HG03520 (cell line): ENCODE results near the gene ARNT2.

Experiments used
- ATAC-seq: cut with Tn5 transposase; IDR thresholded peaks from one replicate; pipeline ENCODE4 v1.9.1; 2021; ENCODE audit warnings: mild to moderate bottlenecking, moderate library complexity; ENCODE audit not compliant: unreplicated experiment

The ARNT2 gene

DNA sequence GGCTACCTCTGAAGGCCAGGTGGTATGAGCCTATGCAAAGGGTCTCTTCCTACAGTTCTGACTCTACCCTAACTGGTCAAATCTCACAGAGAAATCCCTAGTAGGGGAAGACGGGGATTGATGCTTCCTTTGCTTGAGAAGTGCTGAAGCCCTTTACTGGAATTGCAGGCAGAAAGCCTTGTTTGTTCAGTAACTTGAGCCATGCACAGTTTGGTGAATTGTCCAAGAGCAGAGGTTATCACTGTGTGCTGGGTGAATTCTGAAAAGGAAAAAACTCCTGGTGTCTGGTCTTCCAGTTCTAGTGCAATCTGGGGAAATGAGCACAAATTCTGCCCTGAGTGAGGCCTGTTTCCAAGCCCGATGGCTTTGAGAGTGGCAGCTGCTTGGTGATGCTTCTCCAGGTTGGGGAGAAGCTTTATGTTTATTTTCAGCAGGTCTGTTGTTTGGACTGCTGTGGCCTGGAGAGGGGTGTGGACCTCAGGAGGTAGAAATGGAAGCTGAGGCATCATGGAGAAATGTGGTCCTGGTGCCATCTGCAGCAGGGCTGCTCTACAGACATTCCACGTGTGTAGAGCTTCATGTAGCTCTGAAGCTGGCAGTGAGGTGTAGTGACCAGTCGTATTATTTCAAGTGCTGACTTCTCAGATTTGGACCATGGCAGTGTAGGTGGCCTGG lies 60.9 kb downstream of the ARNT2 start:
- ATAC-seq, result no peak

DNA sequence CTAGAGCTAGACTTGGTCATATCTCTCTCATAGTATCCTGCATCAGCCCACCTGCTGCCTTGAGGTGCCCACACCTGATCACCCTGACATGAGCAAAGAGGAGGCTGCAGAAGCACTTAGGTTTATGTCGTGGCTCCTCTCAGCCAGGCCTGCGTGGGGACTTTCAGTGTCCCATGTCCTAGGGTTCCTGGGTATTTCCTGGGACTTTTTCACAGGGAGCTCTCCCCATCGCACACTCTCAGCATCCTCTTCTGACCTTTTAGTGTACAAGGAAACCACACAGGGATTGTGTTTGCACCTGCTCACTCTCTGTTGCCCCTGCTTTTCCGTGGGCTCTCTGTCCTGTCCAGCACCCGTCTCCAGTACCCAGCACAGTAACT lies 61.4 kb downstream of the ARNT2 start:
- ATAC-seq, result no peak

DNA sequence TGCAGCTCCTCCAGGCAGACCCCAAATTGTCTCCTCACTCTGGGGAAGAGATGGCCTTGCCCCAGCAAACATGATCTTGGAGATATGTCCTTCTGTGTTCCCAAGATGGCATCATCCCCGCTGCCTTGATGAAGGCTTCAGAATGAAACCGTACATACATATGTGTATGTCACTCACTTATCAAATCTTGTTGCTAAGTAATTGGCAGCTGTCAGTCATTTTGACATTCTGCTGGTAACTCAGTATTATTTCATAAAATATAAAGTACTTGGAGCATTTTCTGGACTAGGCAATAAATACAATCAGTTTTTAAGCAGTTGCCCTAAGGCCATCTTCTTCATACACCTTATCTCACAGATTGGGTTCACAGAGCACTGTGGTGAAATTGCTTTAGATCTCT lies 62.4 kb downstream of the ARNT2 start:
- ATAC-seq, result no peak

DNA sequence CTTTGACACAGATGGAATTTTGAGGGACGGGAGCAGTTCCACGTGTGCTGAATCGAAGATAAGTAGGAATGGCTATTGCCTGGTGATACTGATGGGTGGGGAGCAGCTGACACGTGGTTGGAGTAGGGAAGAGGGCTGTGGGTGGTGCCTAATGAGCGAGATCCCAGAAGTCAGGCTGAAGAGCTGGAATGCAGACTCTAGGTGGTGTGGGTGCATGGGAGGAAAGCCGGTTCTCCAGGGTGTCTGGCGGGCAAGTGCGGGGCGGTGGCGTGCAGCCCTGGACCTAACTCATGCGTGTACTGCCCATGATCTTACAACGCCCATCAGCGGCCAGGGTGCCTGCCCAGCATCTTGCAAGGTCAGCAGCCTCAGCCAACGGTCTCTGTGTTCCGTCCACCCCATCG lies 63.1 kb downstream of the ARNT2 start:
- no peak for ATAC-seq

DNA sequence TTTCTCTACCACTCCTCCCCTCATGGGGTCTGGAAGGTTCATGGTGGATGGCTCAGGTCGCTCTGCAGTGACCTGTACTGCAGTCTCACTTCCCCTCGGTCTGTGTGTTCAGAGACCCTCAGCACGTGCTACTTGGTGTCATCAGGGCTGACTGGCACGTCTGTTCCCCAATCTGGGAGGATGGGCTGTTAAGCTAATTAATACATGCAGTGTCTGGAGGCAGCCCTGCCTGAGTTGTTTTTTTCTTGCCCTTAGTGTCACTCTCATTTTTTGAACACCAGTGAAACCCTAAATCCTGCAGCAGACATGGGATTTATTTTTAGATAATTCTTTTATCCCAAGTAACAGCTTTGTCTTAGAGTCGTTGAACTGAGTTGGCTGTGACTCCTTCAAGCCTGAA lies 64.6 kb downstream of the ARNT2 start:
- ATAC-seq, result no peak

DNA sequence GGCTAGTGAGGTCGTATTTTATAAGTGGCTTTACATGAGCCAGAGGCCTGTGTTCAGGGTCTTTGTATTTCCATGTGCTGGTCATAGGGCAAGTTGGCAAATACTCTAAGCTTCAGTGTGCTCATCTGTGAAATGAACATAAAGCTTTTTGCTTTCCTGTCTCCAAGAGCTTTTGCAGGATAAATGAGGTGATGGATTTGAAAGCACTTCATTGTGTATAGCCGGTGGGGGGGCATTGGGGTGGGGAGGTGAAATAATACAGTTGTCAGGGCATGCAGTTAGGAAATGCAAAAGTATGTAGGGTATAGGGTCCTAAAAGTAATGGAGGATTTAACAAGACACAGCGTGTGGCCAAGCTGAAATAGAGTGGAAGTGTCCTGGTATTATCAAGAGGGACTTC lies 67.7 kb downstream of the ARNT2 start:
- ATAC-seq, result no peak

DNA sequence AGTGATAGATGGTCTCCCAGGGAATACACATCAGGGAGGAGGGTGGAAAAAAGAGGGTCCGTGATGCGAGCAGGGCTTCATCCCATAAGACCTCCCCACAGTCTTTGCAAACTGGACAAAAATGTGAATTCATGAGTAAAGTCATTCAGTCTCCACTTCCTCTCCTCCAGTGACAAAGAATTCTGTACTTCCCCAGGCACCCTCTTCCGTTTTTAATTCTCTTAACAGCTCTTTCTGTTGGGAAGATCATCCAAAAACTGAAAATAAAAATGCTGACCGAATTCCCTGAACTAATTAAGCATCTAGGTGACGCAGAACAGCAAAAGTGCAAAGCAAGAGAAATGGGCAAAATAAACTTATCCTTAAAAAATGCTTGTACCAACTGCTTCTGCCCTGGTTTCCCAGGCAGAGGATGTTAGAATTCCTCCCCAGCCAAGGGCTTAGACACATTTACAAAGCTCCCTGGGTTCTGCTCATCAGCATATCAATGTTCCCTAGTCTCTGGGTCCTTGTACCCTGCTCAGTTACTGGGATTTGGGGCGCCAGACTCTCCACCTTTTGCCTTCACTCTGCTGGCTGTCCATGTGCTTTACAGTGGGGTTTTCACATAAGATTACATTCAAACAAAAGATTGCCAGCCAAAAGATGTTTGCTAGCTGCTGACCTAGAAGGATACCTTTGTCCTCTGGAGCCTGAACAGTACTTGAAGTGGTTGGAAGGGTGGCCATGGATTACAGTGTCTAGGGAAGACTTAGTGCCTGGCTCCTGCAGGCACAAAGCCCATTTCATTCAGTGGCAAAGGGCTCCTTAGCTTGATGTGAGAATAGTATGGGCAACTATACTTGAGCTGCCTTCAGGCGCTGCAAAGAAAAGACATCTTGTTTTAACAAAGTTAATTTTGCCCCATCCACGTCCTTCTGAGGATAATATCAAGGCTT lies 69.4 kb downstream of the ARNT2 start:
- ATAC-seq, result no peak

DNA sequence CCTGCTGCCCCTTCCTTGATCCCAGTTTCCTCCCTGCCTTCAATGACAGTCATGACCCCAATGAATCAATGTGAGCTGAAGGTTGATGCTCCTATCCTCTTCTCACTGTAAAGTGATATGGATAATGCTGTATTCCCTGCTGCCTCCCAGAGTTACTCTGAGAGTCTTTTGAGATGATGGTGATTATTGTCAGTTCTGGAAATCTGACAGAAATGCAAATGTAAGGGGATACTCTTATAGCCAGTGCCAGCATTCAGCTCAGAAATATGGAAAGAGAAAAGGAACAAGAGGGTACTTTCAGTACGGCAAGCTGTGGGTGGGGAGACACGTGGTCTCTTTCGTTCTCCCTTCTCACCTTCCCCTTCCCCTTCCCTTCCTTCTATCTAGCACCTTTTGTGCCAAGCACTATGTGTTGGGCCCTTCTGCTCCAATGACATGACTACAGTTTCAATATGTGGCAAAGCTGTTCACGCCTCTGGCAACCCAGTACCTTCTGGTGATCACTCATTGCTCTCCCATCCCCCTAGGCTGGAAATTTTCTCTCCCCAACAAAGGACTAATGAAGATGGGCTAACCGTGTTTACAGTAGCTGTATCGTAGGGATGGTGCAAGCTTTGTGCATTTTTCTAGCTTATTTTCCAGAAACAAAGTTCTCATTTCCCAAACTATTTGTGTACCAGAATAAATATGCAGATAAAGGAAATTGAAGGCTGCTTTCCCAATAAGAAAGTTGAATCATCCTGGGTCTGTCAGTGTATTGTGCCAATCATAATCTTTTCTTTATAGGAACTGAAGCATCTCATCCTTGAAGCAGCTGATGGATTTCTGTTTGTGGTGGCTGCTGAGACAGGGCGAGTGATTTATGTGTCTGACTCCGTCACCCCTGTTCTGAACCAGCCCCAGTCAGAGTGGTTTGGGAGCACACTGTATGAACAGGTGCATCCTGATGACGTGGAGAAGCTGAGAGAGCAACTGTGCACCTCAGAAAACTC lies 70.3 kb downstream of the ARNT2 start:
- ATAC-seq, result no peak

DNA sequence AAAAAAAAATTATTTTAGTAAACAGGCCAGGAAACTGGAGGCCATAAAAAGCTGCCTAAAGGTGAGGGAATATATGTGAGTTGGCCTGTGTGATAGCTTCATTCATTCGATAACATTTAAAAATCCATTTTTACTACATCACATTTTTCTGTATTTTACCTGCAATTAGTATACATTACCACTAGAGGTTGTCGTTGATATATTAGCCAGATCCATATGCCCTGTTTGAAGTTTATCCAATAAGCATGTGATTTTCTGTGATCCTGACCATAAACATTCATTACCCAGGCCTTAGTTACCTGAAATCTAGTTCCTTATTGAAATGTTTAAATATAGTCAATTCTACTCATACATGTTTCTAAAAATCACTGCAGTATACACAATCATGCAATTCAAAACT lies 71.4 kb downstream of the ARNT2 start:
- ATAC-seq, result no peak

DNA sequence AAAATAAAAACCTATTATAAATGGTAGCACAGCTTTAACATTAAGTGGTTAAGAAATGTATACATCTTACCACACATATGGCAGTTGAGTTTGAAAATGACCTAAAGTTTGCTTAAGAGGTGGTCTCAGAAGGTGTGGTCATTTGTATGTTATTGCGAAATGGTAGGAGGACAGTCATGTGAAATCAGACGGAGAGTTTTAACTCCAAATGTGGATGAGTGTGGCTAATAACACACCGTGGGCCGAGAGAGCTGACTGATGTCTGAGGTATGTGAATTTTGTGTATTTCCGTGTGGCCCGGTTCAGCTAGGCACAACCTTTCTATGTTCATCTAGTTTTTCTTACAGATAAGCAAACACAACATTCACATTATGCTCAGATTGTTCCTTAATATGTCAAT lies 71.9 kb downstream of the ARNT2 start:
- ATAC-seq, result no peak

DNA sequence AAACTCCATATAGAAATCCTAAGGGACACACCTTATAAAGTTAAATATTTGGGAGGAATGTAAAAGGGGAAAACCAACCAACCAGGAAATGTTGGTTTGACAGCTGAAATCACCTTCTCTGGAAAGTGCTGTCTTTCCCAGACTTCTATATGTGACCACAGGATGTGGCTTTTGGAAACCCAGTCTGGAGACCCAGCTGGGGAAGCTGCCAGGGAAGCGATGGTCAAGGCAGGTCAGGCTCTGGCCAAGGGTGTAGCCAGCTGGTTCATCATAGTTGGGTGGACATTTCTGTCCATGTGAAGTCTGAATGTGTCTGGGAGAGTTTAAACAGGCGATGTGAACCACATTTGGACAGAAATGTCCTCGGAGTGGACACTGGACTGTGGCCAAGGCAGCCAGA lies 73.9 kb downstream of the ARNT2 start:
- no peak for ATAC-seq

DNA sequence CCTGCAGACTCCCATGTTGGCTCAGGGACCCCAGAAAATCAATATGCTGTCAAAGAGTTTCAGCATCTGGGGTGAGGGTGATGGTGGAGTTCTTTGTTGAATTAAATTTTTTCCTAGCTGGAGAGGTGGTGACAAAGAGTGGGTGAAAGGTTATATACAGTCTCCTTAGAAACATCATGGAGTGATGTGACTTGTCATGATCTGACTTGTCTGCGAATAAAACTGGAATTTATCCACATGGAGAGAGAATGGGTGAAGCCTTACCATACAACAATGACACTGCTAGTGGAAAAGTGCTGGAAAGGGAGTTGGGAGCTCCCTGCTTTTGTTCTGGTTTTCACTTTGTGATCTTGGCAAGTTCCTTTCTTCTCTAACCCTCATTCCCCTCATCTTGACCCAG lies 75.0 kb downstream of the ARNT2 start:
- no peak for ATAC-seq

DNA sequence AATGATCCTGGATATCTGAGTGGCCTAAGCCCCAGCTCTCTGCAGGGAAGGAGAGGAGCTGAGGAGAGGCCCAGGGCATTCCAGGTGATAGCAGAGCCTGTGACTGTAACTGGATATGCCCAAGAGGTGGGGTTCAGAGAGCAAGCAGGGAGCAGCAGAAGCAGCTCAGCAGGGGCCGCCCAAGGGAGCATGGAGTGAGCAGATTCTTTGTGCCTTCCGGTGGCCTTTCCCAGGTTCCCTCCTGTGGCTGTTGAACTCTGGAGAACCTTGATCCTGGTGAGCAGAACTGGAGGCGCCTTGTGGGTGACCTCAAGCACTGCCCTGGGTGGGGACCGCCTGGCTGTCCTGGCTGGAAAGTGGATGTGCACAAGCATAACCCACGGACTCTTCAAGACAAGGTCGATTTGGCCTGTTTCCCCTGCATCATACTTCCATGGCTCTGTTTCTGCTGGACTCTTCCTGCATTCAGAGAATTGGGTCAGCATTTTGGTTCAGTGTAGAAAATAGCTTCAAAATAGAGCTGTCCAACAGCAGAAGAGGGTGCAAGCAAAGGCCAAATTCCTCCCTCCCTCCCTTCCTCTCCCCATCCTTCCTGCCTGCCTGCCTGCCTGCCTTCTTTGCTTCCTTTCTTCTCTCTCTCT lies 76.1 kb downstream of the ARNT2 start:
- ATAC-seq, result no peak

DNA sequence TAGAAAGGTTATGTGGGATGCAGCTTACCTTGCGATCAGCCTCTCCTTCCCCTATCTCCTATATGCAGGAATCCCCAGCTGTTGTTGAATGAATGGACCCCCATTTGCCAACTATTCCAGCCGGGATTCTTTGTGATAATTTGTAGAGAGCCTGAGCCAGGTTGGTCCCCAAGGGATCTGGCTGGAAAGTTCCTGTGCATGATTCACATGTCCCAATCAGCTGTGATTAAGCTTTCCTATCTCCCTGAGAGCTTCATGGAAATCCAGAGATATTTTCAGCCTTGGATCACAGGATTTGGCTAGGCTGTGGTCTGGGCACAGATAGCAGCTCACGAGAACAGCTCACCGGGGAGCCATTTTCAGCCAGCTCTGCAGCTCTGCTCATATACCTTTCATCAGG lies 76.7 kb downstream of the ARNT2 start:
- no peak for ATAC-seq

DNA sequence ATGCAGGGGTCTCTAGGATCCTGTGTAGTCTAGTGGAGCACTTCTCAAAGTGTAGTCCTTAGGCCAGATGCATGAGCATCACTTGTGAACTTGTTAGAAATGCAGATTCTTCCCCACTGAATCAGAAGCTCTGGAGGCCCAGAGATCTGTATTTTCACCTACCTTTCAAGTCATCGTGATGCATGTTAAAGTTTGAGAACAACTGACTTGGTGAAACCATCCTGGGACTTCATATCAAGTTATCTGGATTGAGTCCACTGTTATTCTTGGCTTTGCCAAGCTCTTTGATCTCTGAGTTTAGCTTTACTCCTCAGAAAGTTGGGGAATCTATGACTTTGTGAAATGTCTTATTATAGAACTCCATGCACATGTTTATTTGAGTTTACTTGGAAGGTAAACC lies 78.5 kb downstream of the ARNT2 start:
- ATAC-seq, result no peak

DNA sequence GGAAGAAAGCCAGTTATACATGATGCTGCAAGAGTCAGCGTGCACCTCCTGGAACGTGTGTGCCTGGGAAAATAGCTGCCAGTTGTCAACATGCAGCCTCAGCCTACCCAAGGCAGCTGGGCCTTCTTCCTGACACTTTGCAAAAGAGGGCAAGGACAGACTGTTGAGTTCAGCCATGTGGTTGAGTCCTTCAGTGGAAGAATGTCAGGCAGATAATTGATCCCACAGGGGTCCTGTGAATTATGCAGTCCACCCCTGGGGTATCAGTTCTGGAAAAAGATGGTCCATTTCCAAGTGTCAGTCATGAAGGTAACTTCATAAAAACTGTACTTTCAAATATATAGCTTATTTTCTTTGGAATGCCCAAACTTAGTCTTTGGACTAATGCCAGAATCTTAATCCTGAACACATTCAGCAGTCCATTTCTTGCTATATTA lies 79.6 kb downstream of the ARNT2 start:
- ATAC-seq, result no peak

DNA sequence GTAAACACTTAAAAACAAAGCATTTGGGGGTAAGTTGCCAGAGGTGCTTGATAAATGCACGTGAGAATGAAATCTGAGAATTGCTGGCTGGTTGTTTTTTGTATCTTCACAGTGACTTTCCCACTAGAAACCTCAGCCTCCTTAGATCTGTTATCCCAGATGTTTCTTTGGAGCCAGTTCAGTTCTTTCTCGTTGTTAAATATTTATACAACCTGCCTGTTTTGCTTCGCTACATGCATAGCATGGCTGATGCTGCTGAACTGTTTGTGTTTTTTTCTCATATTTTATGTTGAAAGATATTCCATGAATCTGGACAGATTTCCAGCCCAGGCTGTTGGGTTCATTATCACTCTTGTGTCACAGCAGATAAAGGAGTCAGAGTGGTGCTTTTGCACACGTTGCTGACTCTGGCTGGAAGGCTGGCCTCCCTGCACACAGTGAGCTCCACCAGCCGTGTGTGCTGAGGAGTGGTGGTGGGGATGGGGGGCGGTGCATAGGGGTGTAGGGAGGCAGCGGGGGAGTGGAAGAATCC lies 80.2 kb downstream of the ARNT2 start:
- no peak for ATAC-seq

DNA sequence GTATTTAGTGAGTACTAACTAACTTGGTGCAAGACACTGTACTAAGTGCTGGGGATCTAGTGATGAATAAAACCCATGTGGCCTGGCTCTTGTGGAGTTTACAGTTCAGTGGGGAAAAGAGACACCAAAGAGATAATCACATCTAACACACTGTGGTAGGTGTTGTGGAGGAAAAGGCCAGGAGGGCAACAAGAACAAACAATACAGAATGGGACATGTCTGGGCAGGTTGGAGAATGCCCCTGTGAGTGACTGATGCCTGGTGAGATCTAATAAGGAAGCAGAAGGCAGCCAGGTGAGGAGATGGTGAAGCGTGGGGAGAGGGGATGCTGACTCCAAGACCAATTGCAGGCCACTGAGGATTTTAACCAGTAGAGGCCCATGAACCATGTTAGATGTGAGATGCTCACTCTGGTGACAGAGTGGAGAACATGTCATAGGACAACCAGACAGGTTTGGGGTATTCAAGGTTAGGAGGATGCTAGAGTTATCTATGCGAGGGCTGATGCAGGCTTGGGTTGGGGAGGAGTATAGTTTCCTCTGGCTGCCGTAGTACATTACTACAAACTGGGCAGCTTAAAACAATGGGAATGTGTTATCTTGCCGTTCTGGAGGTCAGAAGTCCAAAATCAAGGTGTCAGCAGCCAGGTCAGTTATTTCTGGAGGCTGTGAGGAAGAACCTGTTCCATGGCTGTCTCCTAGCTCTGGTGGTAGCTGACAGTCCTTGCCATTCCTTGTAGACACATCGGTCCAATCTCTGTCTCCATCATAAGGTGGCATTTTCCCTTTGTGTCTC lies 81.4 kb downstream of the ARNT2 start:
- ATAC-seq, result no peak

DNA sequence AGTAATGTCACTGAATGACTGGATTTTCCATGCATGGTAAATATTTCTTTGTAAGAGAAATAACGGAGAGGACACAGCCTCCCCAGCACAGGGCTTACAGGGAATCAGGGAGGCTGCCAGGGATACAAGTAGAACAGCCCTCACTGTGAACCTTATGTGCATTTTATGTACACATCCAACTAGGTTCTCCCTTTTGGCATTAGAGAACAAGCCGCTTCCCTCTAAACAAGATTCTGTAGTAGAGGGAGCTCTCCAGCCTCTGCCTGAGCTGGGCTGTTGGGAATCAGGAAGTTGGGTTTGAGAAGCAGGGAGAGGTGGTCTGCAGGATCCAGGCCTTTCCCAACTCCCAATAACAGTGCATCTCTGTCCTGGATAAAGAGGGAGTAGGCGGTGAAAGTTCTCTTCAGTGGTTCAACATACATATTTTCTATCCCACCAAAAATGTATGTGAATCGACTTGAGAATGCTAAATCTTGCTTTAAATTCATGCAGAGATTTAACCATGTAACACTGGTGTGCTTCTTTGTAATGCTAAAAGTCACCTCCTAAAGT lies 83.7 kb downstream of the ARNT2 start:
- no peak for ATAC-seq
